Fibroblast of mammary gland (primary cell): ENCODE results near the gene TECPR2.
"Not testable (repeated sequence)": the region's sequence is repeated elsewhere in the genome, so short reads cannot be mapped to it uniquely, and the experiment has no call there.

Source experiments
- DNase-seq: peaks from one replicate; pipeline ENCODE4 v3.0.0-alpha.2; 2010; ENCODE audit warnings: low read depth
- H3K4me3 ChIP-seq: 2 replicates; pipeline ENCODE4 v1.5.1; 2011; ENCODE audit warnings: low read depth, mild to moderate bottlenecking, low read length, moderate library complexity; ENCODE audit not compliant: control insufficient read depth
- TF ChIP-seq, protein P1 (sequence below): conservative IDR thresholded peaks from 2 replicates; pipeline ENCODE4 v1.5.1; 2011; ENCODE audit warnings: low read depth, low read length, inconsistent platforms; ENCODE audit not compliant: control insufficient read depth, insufficient read depth

The TECPR2 gene

DNA sequence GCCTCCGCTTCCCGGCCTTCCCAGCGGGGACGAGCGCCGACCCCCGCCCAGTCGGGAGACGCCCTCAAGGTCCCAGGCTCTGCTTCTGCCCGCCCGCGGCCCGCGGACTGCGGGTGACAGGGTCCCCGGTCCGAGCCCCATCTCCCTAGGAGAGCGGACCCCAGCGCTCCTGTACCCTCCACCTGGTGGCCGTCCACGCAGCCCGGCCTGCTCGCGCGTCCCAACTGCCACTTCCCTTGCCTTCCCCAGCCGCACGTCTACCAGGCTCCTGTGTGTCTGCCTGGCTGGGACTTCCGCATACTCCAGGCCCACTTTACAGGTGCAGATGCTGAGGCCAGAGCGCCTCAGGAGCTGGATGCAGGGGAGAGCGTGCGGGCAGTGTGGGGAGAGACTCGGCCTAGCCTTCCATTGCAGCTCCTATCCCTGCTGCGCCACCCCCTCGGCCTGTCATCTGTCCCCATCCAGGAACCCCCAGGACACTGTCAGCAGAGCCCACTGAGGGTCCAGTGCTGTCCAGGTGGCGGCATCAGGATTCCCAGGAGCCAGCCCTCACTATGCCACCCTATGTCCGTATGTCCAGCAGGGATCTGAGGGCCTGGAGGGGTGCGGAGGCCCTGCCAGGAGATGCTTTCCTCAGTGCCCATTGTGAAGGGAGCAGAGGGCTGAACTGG lies 154.8 kb downstream of the TECPR2 start:
- TF ChIP-seq, protein P1, sequence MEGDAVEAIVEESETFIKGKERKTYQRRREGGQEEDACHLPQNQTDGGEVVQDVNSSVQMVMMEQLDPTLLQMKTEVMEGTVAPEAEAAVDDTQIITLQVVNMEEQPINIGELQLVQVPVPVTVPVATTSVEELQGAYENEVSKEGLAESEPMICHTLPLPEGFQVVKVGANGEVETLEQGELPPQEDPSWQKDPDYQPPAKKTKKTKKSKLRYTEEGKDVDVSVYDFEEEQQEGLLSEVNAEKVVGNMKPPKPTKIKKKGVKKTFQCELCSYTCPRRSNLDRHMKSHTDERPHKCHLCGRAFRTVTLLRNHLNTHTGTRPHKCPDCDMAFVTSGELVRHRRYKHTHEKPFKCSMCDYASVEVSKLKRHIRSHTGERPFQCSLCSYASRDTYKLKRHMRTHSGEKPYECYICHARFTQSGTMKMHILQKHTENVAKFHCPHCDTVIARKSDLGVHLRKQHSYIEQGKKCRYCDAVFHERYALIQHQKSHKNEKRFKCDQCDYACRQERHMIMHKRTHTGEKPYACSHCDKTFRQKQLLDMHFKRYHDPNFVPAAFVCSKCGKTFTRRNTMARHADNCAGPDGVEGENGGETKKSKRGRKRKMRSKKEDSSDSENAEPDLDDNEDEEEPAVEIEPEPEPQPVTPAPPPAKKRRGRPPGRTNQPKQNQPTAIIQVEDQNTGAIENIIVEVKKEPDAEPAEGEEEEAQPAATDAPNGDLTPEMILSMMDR, result no peak
- H3K4me3 ChIP-seq, result peak overlapping the region; percentile 43
- DNase-seq, result no peak

DNA sequence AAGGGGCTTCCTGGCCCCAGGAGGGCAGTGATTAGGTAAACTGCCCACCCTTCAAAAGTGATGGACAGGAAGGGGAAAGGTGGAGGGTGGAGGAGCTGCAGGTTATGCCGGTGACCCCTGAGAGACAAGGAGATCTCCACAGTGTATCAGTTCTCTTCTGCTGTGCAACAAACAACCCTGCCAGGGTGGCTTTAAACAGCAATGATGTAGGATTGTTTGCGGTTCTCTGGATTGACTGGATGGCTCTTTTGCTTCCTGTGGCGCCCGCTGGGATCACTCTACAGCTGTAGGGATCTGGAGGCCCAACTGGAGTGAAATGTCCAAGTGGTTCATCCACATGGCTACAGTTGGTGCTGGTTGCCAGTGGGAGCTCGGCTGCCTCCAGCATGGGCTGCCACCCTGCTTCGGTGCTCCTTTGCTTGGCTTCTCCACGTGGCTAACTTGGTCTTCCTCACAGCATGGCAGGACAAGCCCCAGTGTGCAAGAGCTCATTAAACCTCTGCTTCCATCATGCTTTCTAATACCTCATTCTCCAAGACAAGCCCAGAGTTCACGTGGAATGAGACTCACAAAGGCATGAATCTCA lies 155.4 kb downstream of the TECPR2 start:
- no peak overlapping the region for H3K4me3 ChIP-seq
- TF ChIP-seq, protein P1, result no peak
- no peak for DNase-seq

DNA sequence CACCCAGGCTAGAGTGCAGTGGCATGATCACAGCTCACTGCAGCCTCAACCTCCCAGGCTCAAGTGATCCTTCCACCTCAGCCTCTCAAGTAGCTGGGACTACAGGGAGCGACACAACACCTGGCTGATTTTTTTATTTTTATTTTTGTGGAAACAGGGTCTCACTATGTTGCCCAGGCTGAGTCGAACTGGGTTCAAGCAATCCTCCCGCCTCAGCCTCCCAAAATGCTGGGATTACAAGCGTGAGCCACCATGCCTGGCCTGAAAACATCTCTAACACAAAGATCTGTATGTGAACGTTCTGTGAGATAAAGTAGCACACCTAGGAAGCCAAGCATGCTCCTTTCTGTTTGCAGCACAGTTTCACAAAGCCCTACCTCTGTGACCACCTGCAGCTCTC lies 157.0 kb downstream of the TECPR2 start:
- H3K4me3 ChIP-seq, DNase-seq: not testable (repeated sequence)

DNA sequence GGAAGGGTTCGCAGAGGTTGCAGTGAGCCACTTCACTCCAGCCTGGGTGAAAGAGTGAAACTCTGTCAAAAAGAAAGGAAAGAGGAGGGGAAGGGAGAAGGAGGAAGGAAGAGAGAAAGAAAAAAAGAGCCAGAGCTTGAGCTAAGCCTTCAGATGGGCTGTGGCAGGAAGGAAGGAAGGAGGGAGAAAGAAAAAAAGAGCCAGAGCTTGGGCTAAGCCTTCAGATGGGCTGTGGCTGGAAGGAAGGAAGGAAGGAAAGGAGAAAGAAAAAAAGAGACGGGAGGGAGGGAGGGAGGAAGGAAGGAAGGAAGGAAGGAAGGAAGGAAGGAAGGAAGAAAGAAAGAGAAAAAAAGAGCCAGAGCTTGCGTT lies 160.4 kb downstream of the TECPR2 start:
- TF ChIP-seq, protein P1, result no peak
- DNase-seq, result no peak
- H3K4me3 ChIP-seq, result no peak overlapping the region

DNA sequence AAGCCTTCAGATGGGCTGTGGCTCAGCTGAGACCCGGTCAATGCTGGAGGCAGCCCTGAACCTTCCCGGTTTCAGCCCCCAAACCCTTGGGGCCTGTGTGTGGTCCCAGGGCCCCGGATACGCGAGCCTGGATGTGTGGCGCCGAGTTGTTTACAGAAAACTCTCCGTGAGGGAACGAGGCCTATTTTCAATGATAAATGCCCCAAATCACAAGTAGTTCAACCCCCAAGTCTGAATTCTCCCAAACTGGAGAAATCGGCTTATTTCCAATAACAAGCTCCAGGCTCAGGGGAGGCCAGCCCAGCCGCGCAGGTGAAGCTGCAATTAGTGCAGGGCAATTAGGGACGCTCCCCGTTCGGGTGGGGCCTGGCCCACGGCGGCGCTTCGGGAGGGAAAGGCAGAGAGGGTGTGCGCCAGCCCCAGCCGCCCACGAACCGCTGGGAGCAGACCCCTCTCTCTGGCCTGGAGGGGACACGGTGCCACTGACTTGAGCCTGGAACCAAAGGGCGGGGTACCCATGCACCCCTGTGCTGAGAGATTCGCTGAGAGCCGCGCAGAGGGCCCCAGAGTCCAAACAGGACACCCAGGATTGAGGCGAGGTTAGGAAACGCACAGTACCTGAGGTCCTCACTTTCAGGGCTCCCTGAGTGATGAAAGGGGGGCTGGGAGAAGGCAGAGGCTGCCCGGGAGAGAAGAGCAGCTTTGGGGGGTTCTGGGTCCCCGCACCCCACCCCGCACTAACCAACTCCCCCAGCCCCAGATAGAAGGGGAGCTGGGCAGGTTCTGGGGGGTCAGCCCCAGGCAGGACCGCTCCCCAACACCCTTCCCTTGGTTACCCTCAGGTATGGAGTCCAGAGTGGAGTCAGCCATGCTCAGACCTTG lies 161.1 kb downstream of the TECPR2 start:
- peak overlapping the region; percentile 26 for H3K4me3 ChIP-seq
- DNase-seq, result no peak
- TF ChIP-seq, protein P1, result no peak

DNA sequence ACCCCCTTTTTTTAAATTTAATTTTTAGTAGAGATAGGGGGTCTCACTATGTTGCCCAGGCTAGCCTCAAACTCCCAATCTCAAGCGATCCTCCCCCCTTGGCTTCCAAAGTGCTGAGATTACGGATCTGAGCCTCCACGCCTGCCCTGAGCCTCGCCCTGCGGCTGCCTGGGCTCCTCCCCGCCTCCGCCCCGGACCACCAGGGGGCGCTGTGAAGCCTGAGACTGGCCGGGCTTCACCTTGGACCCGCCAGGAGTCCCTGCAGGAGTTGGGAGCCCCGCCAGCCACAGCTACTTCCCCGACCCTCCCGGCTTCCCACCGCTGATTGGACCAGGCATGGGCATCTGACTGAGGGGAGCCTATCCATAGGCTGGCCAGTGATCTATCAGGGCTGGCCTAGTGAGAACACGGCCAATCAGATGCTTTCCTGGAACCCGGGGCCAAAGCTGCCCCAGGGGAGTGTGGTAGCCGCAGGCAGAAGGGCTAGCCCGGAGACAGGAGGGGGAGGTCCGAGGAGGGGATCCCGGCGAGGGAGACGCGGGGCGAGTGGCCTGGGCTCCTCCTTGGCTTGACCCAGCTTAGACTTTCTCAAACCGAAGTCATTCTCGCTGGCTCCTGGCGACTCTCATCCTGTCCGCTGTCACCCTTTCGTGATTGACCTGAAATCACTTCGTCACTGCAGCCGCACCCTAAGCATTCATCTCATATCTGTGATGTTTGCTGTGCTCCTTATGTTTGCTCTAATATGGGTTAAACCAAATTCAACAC lies 161.9 kb downstream of the TECPR2 start:
- TF ChIP-seq, protein P1, result peak; percentile 85
- peak overlapping the region; percentile 77 for H3K4me3 ChIP-seq
- DNase-seq, result peak; percentile 98
